Ectodermal cell (in vitro differentiated cells): ENCODE data around the gene ZNF32. TPM values are rescaled to one million over a fixed set of nuclear protein-coding genes. Genes with fewer than 3 reads are reported as not detected.

Source experiments
- H3K27ac ChIP-seq: 2 replicates; pipeline ENCODE4 v1.7.0; 2013; ENCODE audit warnings: mild to moderate bottlenecking, low read depth, low read length; ENCODE audit not compliant: insufficient read depth, poor library complexity, severe bottlenecking
- H3K27me3 ChIP-seq: 2 replicates; pipeline ENCODE4 v1.7.0; 2013; ENCODE audit warnings: mild to moderate bottlenecking, low read length; ENCODE audit not compliant: insufficient read depth, control insufficient read depth, poor library complexity, severe bottlenecking
- H3K36me3 ChIP-seq: one replicate; pipeline ENCODE4 v1.7.0; 2013; ENCODE audit warnings: low read length; ENCODE audit not compliant: control insufficient read depth, insufficient read depth
- H3K4me1 ChIP-seq: one replicate; pipeline ENCODE4 v1.7.0; 2013; ENCODE audit warnings: low read length; ENCODE audit not compliant: control insufficient read depth, insufficient read depth
- H3K4me3 ChIP-seq: 2 replicates; pipeline ENCODE4 v1.7.0; 2013; ENCODE audit warnings: low read depth, low read length, control low read depth; ENCODE audit not compliant: insufficient read depth
- H3K9me3 ChIP-seq: 2 replicates; pipeline ENCODE4 v1.7.0; 2013; ENCODE audit warnings: mild to moderate bottlenecking, low read length, moderate library complexity; ENCODE audit not compliant: control insufficient read depth
- WGBS, 2 experiments: methylation state at CpG; one replicate each; pipeline ENCODE4 v1.1.7; 2013; ENCODE audit warnings: missing lambda C conversion rate in 2 of 2; 5-methylcytosine and 5-hydroxymethylcytosine counted together
- polyA plus RNA-seq, 4 experiments: library from polyadenylated mRNA; stranded (reverse); fragments of 50-300 nt; gene quantifications; one replicate each; pipeline ENCODE4 v1.2.3, GENCODE V29; 2013

The ZNF32 gene
- polyA plus RNA-seq (2013, experiment 1 of 4): 51.0 TPM
- polyA plus RNA-seq (2013, experiment 2 of 4): 39.4 TPM
- 48.7 TPM for polyA plus RNA-seq (2013, experiment 3 of 4)
- 48.1 TPM for polyA plus RNA-seq (2013, experiment 4 of 4)

GRCh38 chr10:43648398-43649184, at the start of gene ZNF32:
Gene ZNF32, minus strand, starts transcription at chr10:43648881. Its CDS starts 2,748 bp downstream, at chr10:43646133.
- peaks cover 41% of the 10 kb centered on the region for H3K36me3 ChIP-seq
- WGBS, 2 experiments: 1% methylated on average over 90 of the region's 90 CpGs
- H3K27me3 ChIP-seq: peaks cover 16% of the 10 kb centered on the region
- H3K9me3 ChIP-seq: peaks cover 32% of the 10 kb centered on the region
- H3K4me1 ChIP-seq: no peaks in the 10 kb centered on the region
- H3K27ac ChIP-seq: no peak within 1 kb of the TSS
- peak within 1 kb of the TSS; percentile 60 for H3K4me3 ChIP-seq

GRCh38 chr10:43698156-43698555, 49.5 kb upstream of the ZNF32 start:
- Histone ChIP-seq H3K36me3 (no peaks in the 10 kb centered on the region), H3K4me1 (no peaks in the 10 kb centered on the region), H3K4me3 (no peak overlapping the region), H3K9me3 (no peaks in the 10 kb centered on the region), H3K27me3 (no peaks in the 10 kb centered on the region), H3K27ac (no peak overlapping the region)
- 93 to 95% methylated on average over 9 of the region's 9 CpGs for WGBS, 2 experiments

GRCh38 chr10:43696909-43697483, 48.3 kb upstream of the ZNF32 start:
- Histone ChIP-seq H3K36me3 (no peaks in the 10 kb centered on the region), H3K4me3 (no peak overlapping the region), H3K4me1 (no peaks in the 10 kb centered on the region), H3K27ac (no peak overlapping the region), H3K9me3 (no peaks in the 10 kb centered on the region), H3K27me3 (peaks cover 7% of the 10 kb centered on the region)
- WGBS, 2 experiments: 83 to 90% methylated on average over 11 of the region's 11 CpGs

GRCh38 chr10:43695730-43696129, 47.0 kb upstream of the ZNF32 start:
- H3K27me3 ChIP-seq: peaks cover 18% of the 10 kb centered on the region
- no peaks in the 10 kb centered on the region for H3K36me3 ChIP-seq
- H3K4me3 ChIP-seq: no peak overlapping the region
- H3K4me1 ChIP-seq: no peaks in the 10 kb centered on the region
- no peaks in the 10 kb centered on the region for H3K9me3 ChIP-seq
- 94 to 95% methylated on average over 16 of the region's 16 CpGs for WGBS, 2 experiments
- no peak overlapping the region for H3K27ac ChIP-seq

- Histone ChIP-seq H3K4me3 (no peak overlapping the region), H3K27ac (no peak overlapping the region), H3K27me3 (peaks cover 22% of the 10 kb centered on the region), H3K4me1 (no peaks in the 10 kb centered on the region), H3K36me3 (no peaks in the 10 kb centered on the region), H3K9me3 (no peaks in the 10 kb centered on the region)
- WGBS, 2 experiments: 83 to 88% methylated on average over 8 of the region's 8 CpGs
These were observed 46.6 kb upstream of the ZNF32 start for GRCh38 chr10:43695321-43695720.

- 89% methylated on average over 7 of the region's 7 CpGs for WGBS, 2 experiments
- Histone ChIP-seq H3K4me1 (no peaks in the 10 kb centered on the region), H3K27ac (no peak overlapping the region), H3K9me3 (no peaks in the 10 kb centered on the region), H3K27me3 (peaks cover 27% of the 10 kb centered on the region), H3K4me3 (no peak overlapping the region), H3K36me3 (no peaks in the 10 kb centered on the region)
These were observed 45.8 kb upstream of the ZNF32 start for GRCh38 chr10:43694526-43694925.

- H3K27me3 ChIP-seq: peaks cover 37% of the 10 kb centered on the region
- no peak overlapping the region for H3K27ac ChIP-seq
- WGBS, 2 experiments: 85 to 87% methylated on average over 3 of the region's 3 CpGs
- no peaks in the 10 kb centered on the region for H3K4me1 ChIP-seq
- H3K4me3 ChIP-seq: no peak overlapping the region
- H3K36me3 ChIP-seq: no peaks in the 10 kb centered on the region
- H3K9me3 ChIP-seq: no peaks in the 10 kb centered on the region
These were observed 44.9 kb upstream of the ZNF32 start for GRCh38 chr10:43693602-43694001.

GRCh38 chr10:43692051-43692825, 43.6 kb upstream of the ZNF32 start:
- 88 to 89% methylated on average over 9 to 10 of the region's 10 CpGs for WGBS, 2 experiments
- Histone ChIP-seq H3K36me3 (no peaks in the 10 kb centered on the region), H3K4me3 (no peak overlapping the region), H3K27me3 (peaks cover 46% of the 10 kb centered on the region), H3K27ac (no peak overlapping the region), H3K9me3 (no peaks in the 10 kb centered on the region), H3K4me1 (no peaks in the 10 kb centered on the region)

- 84 to 89% methylated on average over 2 of the region's 2 CpGs for WGBS, 2 experiments
- no peak overlapping the region for H3K27ac ChIP-seq
- H3K9me3 ChIP-seq: no peaks in the 10 kb centered on the region
- peaks cover 46% of the 10 kb centered on the region for H3K27me3 ChIP-seq
- no peaks in the 10 kb centered on the region for H3K36me3 ChIP-seq
- H3K4me1 ChIP-seq: no peaks in the 10 kb centered on the region
- no peak overlapping the region for H3K4me3 ChIP-seq
These were observed 42.8 kb upstream of the ZNF32 start for GRCh38 chr10:43691485-43691884.
